ENCODE data around the gene MACC1. TPM values are rescaled to one million over a fixed set of nuclear protein-coding genes. Genes with fewer than 3 reads are reported as not detected.

MACC1 gene
- total and polyA plus RNA-seq, 4 donors: 0.02 to 1.0 (median 0.50) TPM

GRCh38 chr7:20229646-20230500 lies 12.7 kb upstream of the MACC1 start:
- Histone ChIP-seq H3K4me3 (ENCODE audit: low read depth in 1 of 3, low read length in 3 of 3) (no peak overlapping the region), H3K9me3 (ENCODE audit: control insufficient read depth in 4 of 4, low read length in 3 of 4) (no peaks in the 10 kb centered on the region), H3K27ac (ENCODE audit: low read depth in 1 of 2, low read length in 2 of 2) (no peak overlapping the region), H3K27me3 (ENCODE audit: control insufficient read depth in 4 of 4, insufficient read depth in 4 of 4, low read length in 3 of 4) (no peaks in the 10 kb centered on the region), H3K9ac (ENCODE audit: low read depth in 1 of 2, low read length in 2 of 2) (no peak overlapping the region), H3K4me1 (ENCODE audit: control insufficient read depth in 4 of 4, insufficient read depth in 4 of 4, low read length in 3 of 4) (no peaks in the 10 kb centered on the region), H3K36me3 (ENCODE audit: control insufficient read depth in 4 of 4, insufficient read depth in 3 of 4, low read depth in 1 of 4, low read length in 3 of 4) (no peaks in the 10 kb centered on the region)
- 56% methylated on average over 7 of the region's 7 CpGs for WGBS
- TF ChIP-seq CTCF (IDR thresholded peaks at IDR 0.05; ENCODE audit: low read depth, low read length, missing input control) (no peak), SP1 (IDR thresholded peaks at IDR 0.05) (no peak), ZBTB33 (IDR thresholded peaks at IDR 0.05) (no peak), RAD21 (IDR thresholded peaks at IDR 0.05) (no peak), RXRA (IDR thresholded peaks at IDR 0.05) (no peak), ATF3 (IDR thresholded peaks at IDR 0.05) (no peak), HNF4A (conservative IDR thresholded peaks at IDR 0.05) (no peak), HNF4G (IDR thresholded peaks at IDR 0.05) (no peak), TAF1 (conservative IDR thresholded peaks at IDR 0.05) (no peak), FOXA2 (IDR thresholded peaks at IDR 0.05) (no peak), REST (IDR thresholded peaks at IDR 0.05) (no peak), MAX (IDR thresholded peaks at IDR 0.05) (no peak), GABPA (IDR thresholded peaks at IDR 0.05 in 1 of 2, conservative IDR thresholded peaks at IDR 0.05 in 1 of 2) (no peak), EGR1 (IDR thresholded peaks at IDR 0.05; ENCODE audit: low read depth in 2 of 2) (no peak), YY1 (IDR thresholded peaks at IDR 0.05) (no peak), FOXA1 (IDR thresholded peaks at IDR 0.05) (no peak), NR2F2 (IDR thresholded peaks at IDR 0.05) (no peak), JUND (IDR thresholded peaks at IDR 0.05) (no peak)
- no peak for DNase-seq (ENCODE audit: low spot score)

All from liver (tissue), 9 donors.